ENCODE data around the gene ILF2.

DNA sequence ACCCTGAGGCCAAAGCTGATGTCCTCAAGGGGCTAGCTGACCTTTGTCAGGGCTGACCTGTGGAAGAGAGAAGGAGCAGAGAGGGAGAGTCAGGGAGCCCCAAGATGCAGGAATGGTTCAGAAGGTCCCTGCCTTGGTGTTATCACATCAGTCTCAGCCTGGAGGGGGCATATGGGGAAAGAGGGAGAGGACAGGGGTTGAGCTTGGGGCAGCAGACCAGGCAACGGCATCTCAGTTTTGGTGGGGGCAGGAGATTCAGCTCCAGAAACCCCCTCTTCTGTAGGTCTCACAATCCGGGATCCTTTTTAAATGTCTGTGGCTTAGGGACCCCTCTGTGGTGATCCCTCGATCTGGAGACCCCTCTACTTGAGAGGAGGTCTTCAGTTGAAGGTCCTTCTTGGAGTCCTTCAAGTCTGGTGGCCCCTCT is 44.3 kb downstream of the ILF2 start:
- no peak for TF ChIP-seq SIN3A (IDR thresholded peaks at IDR 0.05; ENCODE audit: borderline replicate concordance, insufficient read depth, low read length)
- TF ChIP-seq POLR2AphosphoS5 (IDR thresholded peaks at IDR 0.05; ENCODE audit: low read depth, low read length) = no peak; the same call in 1 of the 2 replicates
- no peak for TF ChIP-seq TAF1 (IDR thresholded peaks at IDR 0.05; ENCODE audit: borderline replicate concordance, insufficient read depth, low read length)
- TF ChIP-seq, protein P1, sequence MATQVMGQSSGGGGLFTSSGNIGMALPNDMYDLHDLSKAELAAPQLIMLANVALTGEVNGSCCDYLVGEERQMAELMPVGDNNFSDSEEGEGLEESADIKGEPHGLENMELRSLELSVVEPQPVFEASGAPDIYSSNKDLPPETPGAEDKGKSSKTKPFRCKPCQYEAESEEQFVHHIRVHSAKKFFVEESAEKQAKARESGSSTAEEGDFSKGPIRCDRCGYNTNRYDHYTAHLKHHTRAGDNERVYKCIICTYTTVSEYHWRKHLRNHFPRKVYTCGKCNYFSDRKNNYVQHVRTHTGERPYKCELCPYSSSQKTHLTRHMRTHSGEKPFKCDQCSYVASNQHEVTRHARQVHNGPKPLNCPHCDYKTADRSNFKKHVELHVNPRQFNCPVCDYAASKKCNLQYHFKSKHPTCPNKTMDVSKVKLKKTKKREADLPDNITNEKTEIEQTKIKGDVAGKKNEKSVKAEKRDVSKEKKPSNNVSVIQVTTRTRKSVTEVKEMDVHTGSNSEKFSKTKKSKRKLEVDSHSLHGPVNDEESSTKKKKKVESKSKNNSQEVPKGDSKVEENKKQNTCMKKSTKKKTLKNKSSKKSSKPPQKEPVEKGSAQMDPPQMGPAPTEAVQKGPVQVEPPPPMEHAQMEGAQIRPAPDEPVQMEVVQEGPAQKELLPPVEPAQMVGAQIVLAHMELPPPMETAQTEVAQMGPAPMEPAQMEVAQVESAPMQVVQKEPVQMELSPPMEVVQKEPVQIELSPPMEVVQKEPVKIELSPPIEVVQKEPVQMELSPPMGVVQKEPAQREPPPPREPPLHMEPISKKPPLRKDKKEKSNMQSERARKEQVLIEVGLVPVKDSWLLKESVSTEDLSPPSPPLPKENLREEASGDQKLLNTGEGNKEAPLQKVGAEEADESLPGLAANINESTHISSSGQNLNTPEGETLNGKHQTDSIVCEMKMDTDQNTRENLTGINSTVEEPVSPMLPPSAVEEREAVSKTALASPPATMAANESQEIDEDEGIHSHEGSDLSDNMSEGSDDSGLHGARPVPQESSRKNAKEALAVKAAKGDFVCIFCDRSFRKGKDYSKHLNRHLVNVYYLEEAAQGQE (IDR thresholded peaks at IDR 0.05; ENCODE audit: insufficient read depth in 1 of 2, low read depth in 2 of 2, low read length in 2 of 2) = no peak
